ENCODE results near the gene SELENOK. TPM values are rescaled to one million over a fixed set of nuclear protein-coding genes. Genes with fewer than 3 reads are reported as not detected.

Gene SELENOK
- total and polyA plus RNA-seq, 2 of the 4 experiments (the other 2 are of a cell fraction), result 35.5 to 37.1 TPM

DNA sequence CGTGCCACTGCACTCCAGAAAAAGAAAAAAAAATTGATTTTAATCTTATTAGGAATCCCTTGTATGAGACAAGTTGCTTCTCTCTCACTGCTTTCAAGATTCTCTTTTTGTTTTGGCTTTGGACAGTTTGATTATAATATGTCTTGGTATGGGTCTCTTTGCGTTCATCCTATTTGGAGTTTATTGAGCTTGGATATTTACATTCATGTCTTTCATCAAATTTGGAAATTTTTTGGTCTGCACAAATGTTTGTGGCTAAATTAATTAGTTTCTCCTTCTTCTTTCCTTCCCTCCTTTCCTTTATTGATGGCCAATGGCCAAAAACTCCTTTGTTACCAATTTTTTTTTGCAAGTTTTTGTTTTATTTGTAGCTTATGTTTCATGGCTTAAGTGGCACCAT is 28.1 kb upstream of the SELENOK start:
- no peak overlapping the region for H3K4me3 ChIP-seq (ENCODE audit: insufficient read depth, low read depth, low read length)
- H4K5ac ChIP-seq (ENCODE audit: low read depth, low read length), result no peak overlapping the region
- no peak overlapping the region for H2AK9ac ChIP-seq (replicated peaks; ENCODE audit: low read depth, low read length, poor library complexity)
- dilution Hi-C loops (cut with HindIII; ENCODE audit: low sequenced_read_pairs, unreplicated experiment), result no loop called here
- H3K27me3 ChIP-seq (ENCODE audit: control insufficient read depth, insufficient read depth, low read length), result no peaks in the 10 kb centered on the region
- ATAC-seq (ENCODE audit: low read depth), result no peak
- no peaks in the 10 kb centered on the region for H4K20me1 ChIP-seq (ENCODE audit: insufficient read depth, low read length)
- no peak for DNase-seq
- H2BK15ac ChIP-seq (ENCODE audit: low read depth, low read length), result no peak overlapping the region
- H4K8ac ChIP-seq (ENCODE audit: low read depth in 2 of 2, low read length in 2 of 2), result no peak overlapping the region
- no CpG with 5 or more reads among the region's 2 CpGs for WGBS, 2 experiments (ENCODE audit: extremely low coverage in 2 of 2, insufficient read length in 1 of 2)
- no peak overlapping the region for H2BK120ac ChIP-seq (ENCODE audit: low read depth, low read length)
- no peak overlapping the region for H3K23ac ChIP-seq (ENCODE audit: low read depth, low read length)
- no peak overlapping the region for H4K91ac ChIP-seq (ENCODE audit: insufficient read depth, low read depth, low read length)
- no peaks in the 10 kb centered on the region for H3K79me1 ChIP-seq (ENCODE audit: low read depth in 1 of 2, low read length in 2 of 2)
- no peak overlapping the region for H2AFZ ChIP-seq (replicated peaks; ENCODE audit: low read length, poor library complexity)
- H3K14ac ChIP-seq (replicated peaks; ENCODE audit: low read depth, low read length), result no peak overlapping the region
- no peak overlapping the region for H3K18ac ChIP-seq (ENCODE audit: low read depth, low read length)
- in situ Hi-C loops (cut with MboI; ENCODE audit: low sequenced_read_pairs), result no loop called here
- intact Hi-C loops (cut with micrococcal nuclease), result no loop called here
- ChIA-PET POLR2A (ENCODE audit: unreplicated experiment) (no interaction called here), CTCF (no interaction called here)
- no peaks in the 10 kb centered on the region for H3K9me1 ChIP-seq (ENCODE audit: insufficient read depth, low read length)
- no peak overlapping the region for H3K56ac ChIP-seq (ENCODE audit: extremely low read depth, insufficient read depth, low read length)
- H2AK5ac ChIP-seq (ENCODE audit: low read depth, low read length), result no peak overlapping the region
- TF ChIP-seq RFX5 (IDR thresholded peaks at IDR 0.05; ENCODE audit: low read depth, low read length) (no peak), RAD21 (IDR thresholded peaks at IDR 0.05; ENCODE audit: low read length) (no peak), RCOR1 (IDR thresholded peaks at IDR 0.05; ENCODE audit: insufficient replicate concordance, low read length) (no peak), FOS (IDR thresholded peaks at IDR 0.05; ENCODE audit: low read depth, low read length) (no peak), CHD1 (IDR thresholded peaks at IDR 0.05; ENCODE audit: low read depth, low read length) (no peak), NFE2L2 (IDR thresholded peaks at IDR 0.05; ENCODE audit: low read depth, low read length) (no peak), MAFK (IDR thresholded peaks at IDR 0.05; ENCODE audit: low read depth, low read length) (no peak), BHLHE40 (IDR thresholded peaks at IDR 0.05; ENCODE audit: low read depth, low read length) (no peak), POLR2A (IDR thresholded peaks at IDR 0.05; ENCODE audit: low read depth, low read length) (no peak), USF2 (IDR thresholded peaks at IDR 0.05; ENCODE audit: low read depth, low read length) (no peak), SMC3 (IDR thresholded peaks at IDR 0.05; ENCODE audit: low read depth, low read length) (no peak), MAZ (IDR thresholded peaks at IDR 0.05; ENCODE audit: borderline replicate concordance, low read depth, low read length) (no peak)
- TF ChIP-seq, protein P1, sequence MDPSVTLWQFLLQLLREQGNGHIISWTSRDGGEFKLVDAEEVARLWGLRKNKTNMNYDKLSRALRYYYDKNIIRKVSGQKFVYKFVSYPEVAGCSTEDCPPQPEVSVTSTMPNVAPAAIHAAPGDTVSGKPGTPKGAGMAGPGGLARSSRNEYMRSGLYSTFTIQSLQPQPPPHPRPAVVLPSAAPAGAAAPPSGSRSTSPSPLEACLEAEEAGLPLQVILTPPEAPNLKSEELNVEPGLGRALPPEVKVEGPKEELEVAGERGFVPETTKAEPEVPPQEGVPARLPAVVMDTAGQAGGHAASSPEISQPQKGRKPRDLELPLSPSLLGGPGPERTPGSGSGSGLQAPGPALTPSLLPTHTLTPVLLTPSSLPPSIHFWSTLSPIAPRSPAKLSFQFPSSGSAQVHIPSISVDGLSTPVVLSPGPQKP (IDR thresholded peaks at IDR 0.05; ENCODE audit: borderline replicate concordance, low read depth, low read length), result no peak
- H3K4me2 ChIP-seq (ENCODE audit: low read depth, low read length), result no peak overlapping the region
- no peak overlapping the region for H3K27ac ChIP-seq (ENCODE audit: insufficient read depth, low read length)
- H2BK20ac ChIP-seq (ENCODE audit: low read depth, low read length), result no peak overlapping the region
- BruUV-seq (replicated peaks), result no TSS peak
- no peak overlapping the region for H2BK5ac ChIP-seq (ENCODE audit: low read depth, low read length, poor library complexity, severe bottlenecking)
- no peak overlapping the region for H3K4ac ChIP-seq (ENCODE audit: low read depth, low read length)
- H3K9ac ChIP-seq (ENCODE audit: low read depth, low read length), result no peak overlapping the region
- H3K36me3 ChIP-seq (ENCODE audit: control insufficient read depth, insufficient read depth, low read length), result no peaks in the 10 kb centered on the region
- H3K9me3 ChIP-seq (ENCODE audit: control insufficient read depth, insufficient read depth, low read length), result no peaks in the 10 kb centered on the region
- no peaks in the 10 kb centered on the region for H3K4me1 ChIP-seq (ENCODE audit: control insufficient read depth, insufficient read depth, low read length)

Data from IMR-90 (cell line).